ENCODE results near the gene FAM131B.

The FAM131B gene

GRCh38 chr7:143363016-143363937 is 764 bp upstream of the FAM131B start:
- Histone ChIP-seq H3K79me2 (ENCODE audit: low read length) (no peaks in the 10 kb centered on the region), H3K27ac (ENCODE audit: low read length) (no peak overlapping the region), H3K9ac (ENCODE audit: low read length) (0 out of 2 replicates have a peak overlapping the region, but pooled peaks have one; percentile 20), H3K4me1 (ENCODE audit: low read length) (peaks cover 3% of the 10 kb centered on the region), H3K4me2 (ENCODE audit: low read length) (peak overlapping the region; percentile 87), H2AFZ (ENCODE audit: low read depth, low read length) (no peak overlapping the region), H3K27me3 (ENCODE audit: low read depth, low read length) (peaks cover 49% of the 10 kb centered on the region), H3K36me3 (replicated peaks; ENCODE audit: low read depth, low read length) (no peaks in the 10 kb centered on the region), H3K9me3 (ENCODE audit: insufficient read depth, low read length) (no peaks in the 10 kb centered on the region), H3K4me3 (ENCODE audit: low read length) (peak overlapping the region; percentile 79), H4K20me1 (ENCODE audit: insufficient read depth, low read length) (no peaks in the 10 kb centered on the region)
- TF ChIP-seq EZH2phosphoT487 (IDR thresholded peaks at IDR 0.05; ENCODE audit: low read depth) (no peak), CTCF (IDR thresholded peaks at IDR 0.05; ENCODE audit: low read depth, low read length) (no peak)

GRCh38 chr7:143361552-143362130 is 872 bp downstream of the FAM131B start:
- peaks cover 3% of the 10 kb centered on the region for H3K4me1 ChIP-seq (ENCODE audit: low read length)
- peaks cover 44% of the 10 kb centered on the region for H3K27me3 ChIP-seq (ENCODE audit: low read depth, low read length)
- H3K9ac ChIP-seq (ENCODE audit: low read length) = no peak overlapping the region
- H2AFZ ChIP-seq (ENCODE audit: low read depth, low read length) = no peak overlapping the region
- TF ChIP-seq CTCF (IDR thresholded peaks at IDR 0.05; ENCODE audit: low read depth, low read length) (no peak), EZH2phosphoT487 (IDR thresholded peaks at IDR 0.05; ENCODE audit: low read depth) (no peak)
- H3K9me3 ChIP-seq (ENCODE audit: insufficient read depth, low read length) = no peaks in the 10 kb centered on the region
- peak overlapping the region; percentile 79 for H3K4me3 ChIP-seq (ENCODE audit: low read length)
- H3K4me2 ChIP-seq (ENCODE audit: low read length) = peak overlapping the region; percentile 91
- no peak overlapping the region for H3K27ac ChIP-seq (ENCODE audit: low read length)
- H3K36me3 ChIP-seq (replicated peaks; ENCODE audit: low read depth, low read length) = no peaks in the 10 kb centered on the region
- no peaks in the 10 kb centered on the region for H3K79me2 ChIP-seq (ENCODE audit: low read length)
- no peaks in the 10 kb centered on the region for H4K20me1 ChIP-seq (ENCODE audit: insufficient read depth, low read length)

- Histone ChIP-seq H3K4me2 (ENCODE audit: low read length) (no peak overlapping the region), H3K27me3 (ENCODE audit: low read depth, low read length) (peaks cover 44% of the 10 kb centered on the region)
Observed at GRCh38 chr7:143360788-143361551, 1.5 kb downstream of the FAM131B start.

More at GRCh38 chr7:143360788-143361551, 1.5 kb downstream of the FAM131B start:
- no peak for TF ChIP-seq CTCF (IDR thresholded peaks at IDR 0.05; ENCODE audit: low read depth, low read length)
- TF ChIP-seq EZH2phosphoT487 (IDR thresholded peaks at IDR 0.05; ENCODE audit: low read depth) = no peak
- Histone ChIP-seq H3K36me3 (replicated peaks; ENCODE audit: low read depth, low read length) (no peaks in the 10 kb centered on the region), H2AFZ (ENCODE audit: low read depth, low read length) (no peak overlapping the region), H3K27ac (ENCODE audit: low read length) (no peak overlapping the region), H3K9me3 (ENCODE audit: insufficient read depth, low read length) (no peaks in the 10 kb centered on the region), H3K79me2 (ENCODE audit: low read length) (no peaks in the 10 kb centered on the region), H4K20me1 (ENCODE audit: insufficient read depth, low read length) (no peaks in the 10 kb centered on the region), H3K9ac (ENCODE audit: low read length) (no peak overlapping the region), H3K4me3 (ENCODE audit: low read length) (no peak overlapping the region), H3K4me1 (ENCODE audit: low read length) (peaks cover 3% of the 10 kb centered on the region)
